Sciatic nerve (tissue), 2 donors: ENCODE data around the gene NPAS1. TPM values are rescaled to one million over a fixed set of nuclear protein-coding genes. Genes with fewer than 3 reads are reported as not detected.
"Not testable (repeated sequence)": the region's sequence is repeated elsewhere in the genome, so short reads cannot be mapped to it uniquely, and the experiment has no call there.

Source experiments
- ATAC-seq: fragments of 200-7000 bp; cut with Tn5 transposase; one replicate; pipeline ENCODE4 v1.9.1; 2020; ENCODE audit warnings: mild to moderate bottlenecking, moderate library complexity
- DNase-seq: peaks from one replicate; pipeline ENCODE4 v3.0.0-alpha.2; 2020; ENCODE audit warnings: low spot score
- intact Hi-C: fragments of 100-400 bp; cut with DNase I; formaldehyde crosslinking; loops from one replicate; pipeline ENCODE4 v1.14.2; 2022
- total RNA-seq: library from RNA; stranded (reverse); fragmentation: NEBNext Ultra II Directional; extraction: Animal tissue kit (Norgen Biotek cat#: 25700); gene quantifications from one replicate; pipeline ENCODE4 v1.2.1, GENCODE V29; 2021
- donor health status: DM: no; HTN: no; CAD: no.
- donor health status: DM: no; HTN: no; CAD: no.

Gene NPAS1
- total RNA-seq, 1 donor from 2014 or later, result 0.89 TPM

- intact Hi-C loops, result no loop called here
- ATAC-seq (no peak), DNase-seq (no peak)
Measured at GRCh38 chr19:47005873-47006272, 13.8 kb upstream of the NPAS1 start.

DNA sequence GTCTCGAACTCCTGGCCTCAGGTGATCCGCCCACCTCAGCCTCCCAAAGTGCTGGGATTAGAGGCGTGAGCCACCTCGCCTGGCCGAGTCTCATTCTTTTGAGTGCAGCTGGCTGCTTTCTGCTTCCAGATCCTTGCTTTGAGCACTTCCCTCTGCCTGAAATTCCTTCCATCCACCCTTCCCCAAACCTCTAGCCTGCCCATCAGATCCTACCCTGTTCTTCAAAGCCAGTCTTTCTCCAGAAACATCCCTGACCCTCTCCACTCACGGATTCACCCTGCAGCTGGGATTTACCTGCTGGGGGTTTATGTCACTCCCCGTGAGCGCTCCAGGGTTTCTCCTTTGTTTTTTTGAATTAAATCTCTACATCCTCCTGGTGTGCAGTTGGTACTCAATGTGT, 13.1 kb upstream of the NPAS1 start:
- DNase-seq (no peak), ATAC-seq (no peak)
- intact Hi-C loops, result no loop called here

DNA sequence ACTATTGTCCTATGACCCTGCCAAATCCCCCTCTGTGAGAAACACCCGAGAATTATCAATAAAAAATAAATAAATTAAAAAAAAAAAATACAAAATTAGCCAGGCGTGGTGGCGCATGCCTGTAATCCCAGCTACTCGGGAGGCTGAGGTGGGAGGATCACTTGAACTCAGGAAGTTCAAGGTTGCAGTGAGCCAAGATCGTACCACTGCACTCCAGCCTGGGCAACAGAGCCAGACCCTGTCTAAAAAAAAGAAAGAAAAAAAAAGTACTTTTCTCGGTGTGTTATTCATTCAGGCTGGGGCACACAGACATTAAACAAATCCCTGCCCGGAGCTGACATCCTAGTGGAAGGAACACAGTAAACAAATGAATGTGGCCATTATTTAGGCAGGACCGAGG, 9.1 kb upstream of the NPAS1 start:
- ATAC-seq, intact Hi-C loops, DNase-seq: not testable (repeated sequence)

DNA sequence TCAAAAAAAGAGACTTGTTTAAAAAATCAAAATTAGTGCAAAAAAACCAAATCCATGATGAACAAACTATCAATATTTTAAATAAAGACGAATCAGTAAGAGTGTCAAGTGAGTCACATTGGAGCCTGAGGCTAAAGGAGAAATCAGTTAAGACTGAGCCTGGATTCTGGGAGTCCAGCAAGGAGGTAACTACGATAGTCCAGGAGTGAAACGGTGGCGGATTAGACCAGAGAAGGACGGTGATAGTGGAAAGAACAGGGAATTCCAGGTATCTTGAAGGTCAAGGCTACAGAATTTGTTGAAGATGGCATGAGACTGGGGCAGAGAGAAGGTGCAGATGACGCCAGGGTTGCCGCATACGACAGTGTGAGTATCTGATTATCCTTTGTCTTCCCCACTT, 7.0 kb upstream of the NPAS1 start:
- DNase-seq, result no peak
- intact Hi-C loops, result no loop called here
- no peak for ATAC-seq

GRCh38 chr19:47013041-47013517, 6.6 kb upstream of the NPAS1 start:
- ATAC-seq, result peak; percentile 95
- peak; percentile 90 for DNase-seq
- intact Hi-C loops, result no loop called here

DNA sequence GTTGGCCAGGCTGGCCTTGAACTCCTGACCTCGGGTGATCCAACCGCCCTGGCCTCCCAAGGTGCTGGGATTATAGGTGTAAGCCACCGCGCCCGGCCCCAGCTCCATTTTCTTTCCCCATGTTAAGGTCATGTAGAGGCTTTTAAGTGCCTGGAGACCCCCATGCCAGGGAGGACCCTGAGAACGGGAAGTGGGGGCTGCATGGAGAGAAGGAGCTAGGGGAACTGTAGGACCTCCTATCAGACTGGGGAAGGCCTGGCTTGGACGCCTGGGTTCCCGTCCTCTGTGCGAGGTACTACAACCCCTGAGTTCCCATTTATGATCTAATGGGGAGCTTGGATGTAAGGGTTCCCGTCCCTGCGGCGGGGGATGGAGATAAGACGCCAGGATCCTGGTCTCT, 714 bp upstream of the NPAS1 start:
- DNase-seq (no peak), ATAC-seq (no peak)
- intact Hi-C loops, result no loop called here

DNA sequence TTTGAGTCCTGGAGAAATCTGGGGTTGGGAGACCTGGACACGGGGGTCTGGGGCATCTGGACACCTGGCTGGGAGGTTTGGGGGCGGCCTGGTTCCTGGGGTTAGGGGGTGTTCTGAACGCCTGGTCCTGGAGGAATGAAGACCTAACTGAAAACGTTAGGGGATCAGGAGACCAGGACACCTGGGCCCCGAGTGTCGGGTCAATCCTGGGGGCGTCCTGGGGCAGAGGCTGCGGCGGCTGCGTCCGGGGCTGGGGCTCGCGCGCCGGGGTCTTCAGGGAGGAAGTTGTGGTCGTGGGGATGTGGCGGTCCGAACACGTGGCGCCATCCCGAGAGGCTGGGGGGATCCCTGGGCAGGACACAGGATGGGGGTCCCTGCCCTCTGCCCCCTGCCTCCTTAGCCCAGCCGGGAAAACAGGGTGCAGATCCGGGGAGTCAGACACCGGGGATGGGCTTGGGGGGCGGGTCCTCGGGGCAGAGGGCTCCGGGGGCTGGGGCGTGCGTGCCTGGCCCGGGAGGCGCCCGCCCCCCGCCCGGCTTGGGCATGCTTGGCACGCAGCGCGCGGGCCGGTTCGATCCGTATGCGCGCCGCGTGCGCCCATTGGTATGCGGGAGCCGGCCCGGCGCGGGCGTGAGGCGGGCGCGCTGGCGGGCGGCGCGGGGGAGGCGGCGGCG, 632 bp downstream of the NPAS1 start:
- intact Hi-C loops, result no loop called here

GRCh38 chr19:47020992-47021496, 1.4 kb downstream of the NPAS1 start:
- ATAC-seq, result no peak
- intact Hi-C loops, result no loop called here

More for the DNA sequence above, 632 bp downstream of the NPAS1 start:
- no peak for ATAC-seq
- DNase-seq, result no peak

DNA sequence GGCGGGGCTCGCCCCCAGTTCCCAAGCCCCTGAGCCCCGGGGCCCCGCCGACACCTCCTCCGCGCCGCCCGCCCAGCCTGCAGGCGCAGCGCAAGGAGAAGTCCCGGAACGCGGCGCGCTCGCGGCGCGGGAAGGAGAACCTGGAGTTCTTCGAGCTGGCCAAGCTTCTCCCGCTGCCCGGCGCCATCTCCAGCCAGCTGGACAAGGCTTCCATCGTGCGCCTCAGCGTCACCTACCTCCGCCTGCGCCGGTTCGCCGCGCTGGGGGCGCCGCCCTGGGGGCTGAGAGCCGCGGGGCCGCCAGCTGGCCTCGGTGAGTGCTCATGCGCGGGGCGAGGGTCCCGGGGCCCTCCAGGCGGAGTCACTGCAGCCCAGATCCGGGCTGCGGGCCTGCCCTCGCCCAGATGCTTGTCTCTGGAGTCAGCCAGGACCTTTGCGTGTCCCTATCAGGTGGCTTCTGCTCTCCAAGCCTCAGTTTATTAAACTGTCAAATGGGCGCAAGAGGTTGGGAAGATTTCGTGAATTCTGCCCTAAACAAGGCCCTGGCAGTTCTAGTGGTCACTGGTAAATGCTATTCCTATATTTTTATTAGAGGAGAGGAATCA, 2.0 kb downstream of the NPAS1 start:
- intact Hi-C loops, result no loop called here
- DNase-seq, result no peak
- ATAC-seq, result no peak

More at GRCh38 chr19:47020992-47021496, 1.4 kb downstream of the NPAS1 start:
- DNase-seq, result no peak

- intact Hi-C loops, result no loop called here
- ATAC-seq, result no peak
- no peak for DNase-seq
Measured at GRCh38 chr19:47022140-47022536, 2.5 kb downstream of the NPAS1 start.

DNA sequence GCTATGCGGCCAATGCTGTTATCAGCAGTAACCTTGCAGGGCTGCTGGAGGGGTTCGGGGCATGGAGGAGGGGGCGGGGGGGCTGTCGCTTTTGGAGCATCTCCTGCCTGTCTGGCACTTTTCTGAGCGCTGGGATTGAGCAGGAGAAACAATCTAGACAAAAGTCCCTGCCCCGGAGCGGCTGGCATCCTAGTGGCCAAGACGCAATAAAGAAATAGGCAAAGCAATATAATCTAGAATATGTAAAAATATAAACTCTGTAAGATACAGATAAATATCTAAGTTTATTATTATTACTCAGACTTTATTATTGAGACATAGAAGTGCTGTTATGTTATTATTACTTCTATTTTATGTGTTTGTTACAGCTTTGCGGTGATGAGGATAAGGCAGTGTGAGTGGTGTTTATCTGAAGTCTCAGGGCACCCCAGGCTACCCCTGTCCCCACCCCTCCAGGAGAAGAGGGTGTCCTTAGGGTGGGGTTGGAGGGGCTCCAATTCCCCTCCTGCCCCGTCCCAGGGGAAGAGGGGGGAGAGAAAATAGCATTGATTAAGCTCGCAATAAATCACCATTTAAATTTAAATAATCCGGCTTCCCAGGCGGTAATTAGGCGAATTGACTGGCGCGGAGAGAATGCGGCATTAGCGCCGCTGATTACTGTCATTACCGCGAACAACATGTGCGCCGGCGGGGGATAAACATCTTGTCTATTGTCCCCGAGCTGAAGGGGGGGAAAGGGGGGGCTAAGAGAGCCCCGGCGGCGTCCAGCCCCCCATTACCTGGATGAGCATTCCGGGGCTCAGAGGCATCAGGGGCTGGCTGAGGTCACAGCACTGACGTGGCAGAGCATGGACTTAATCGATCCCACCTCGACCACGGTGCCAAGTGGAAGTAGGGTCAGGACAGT, 3.2 kb downstream of the NPAS1 start:
- intact Hi-C loops, result no loop called here
- peak; percentile 38 for ATAC-seq

DNA sequence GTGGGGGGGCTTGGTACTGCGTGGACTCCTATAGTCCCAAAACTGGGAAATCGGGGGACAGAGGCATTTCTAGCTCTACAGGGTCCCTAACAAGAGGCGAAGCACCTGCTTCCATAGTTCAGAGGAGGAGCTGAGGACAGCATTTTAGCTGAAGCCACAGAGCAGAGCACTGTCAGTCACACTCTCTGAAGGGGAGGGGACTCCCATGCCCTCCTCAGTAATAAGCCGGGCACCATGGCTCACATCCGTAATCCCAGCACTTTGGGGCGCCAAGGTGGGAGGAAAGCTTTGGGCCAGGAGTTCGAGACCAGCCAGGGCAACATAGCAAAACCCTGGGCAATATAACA, 3.8 kb downstream of the NPAS1 start:
- intact Hi-C loops, result no loop called here
- ATAC-seq, result no peak
- no peak for DNase-seq

More for the DNA sequence above, 3.2 kb downstream of the NPAS1 start:
- DNase-seq, result no peak

DNA sequence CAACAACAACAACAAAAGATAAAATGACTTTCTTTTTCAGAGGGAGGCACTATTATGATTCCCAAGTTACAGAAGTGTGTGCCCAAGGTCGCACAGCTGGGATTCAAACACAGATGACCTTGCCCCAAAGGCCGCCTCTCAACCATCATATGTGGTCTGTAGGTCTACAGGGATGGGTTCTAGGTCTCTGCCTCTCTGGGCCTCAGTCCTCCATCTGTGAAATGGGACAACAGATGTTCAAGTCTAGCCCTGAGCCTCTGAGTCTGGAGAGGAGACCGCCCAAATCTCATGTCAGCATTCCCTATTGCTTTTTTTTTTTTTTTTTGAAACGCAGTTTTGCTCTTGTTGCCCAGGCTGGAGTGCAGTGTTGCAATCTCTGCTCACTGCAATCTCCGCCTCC, 4.9 kb downstream of the NPAS1 start:
- ATAC-seq (no peak), DNase-seq (no peak)
- intact Hi-C loops, result no loop called here

DNA sequence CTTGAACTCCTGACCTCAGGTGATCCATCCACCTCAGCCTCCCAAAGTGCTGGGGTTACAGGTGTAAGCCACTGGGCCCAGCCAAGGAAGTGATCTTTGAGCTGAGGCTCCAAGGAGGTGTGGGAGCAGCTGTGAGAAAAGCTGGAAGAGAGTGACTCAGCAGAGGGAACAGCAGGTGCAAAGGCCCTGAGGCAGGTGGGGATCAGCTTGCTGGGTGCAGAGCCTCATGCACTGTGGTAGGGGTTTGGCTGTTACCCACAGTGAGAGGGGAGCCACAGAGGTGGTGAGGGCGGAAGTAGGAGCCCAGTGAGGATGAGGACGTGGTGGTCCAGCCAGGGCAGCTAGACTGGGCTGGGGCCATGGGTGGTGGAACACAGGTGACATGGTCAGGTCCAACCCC, 6.5 kb downstream of the NPAS1 start:
- ATAC-seq, result no peak
- intact Hi-C loops, result no loop called here
- no peak for DNase-seq

DNA sequence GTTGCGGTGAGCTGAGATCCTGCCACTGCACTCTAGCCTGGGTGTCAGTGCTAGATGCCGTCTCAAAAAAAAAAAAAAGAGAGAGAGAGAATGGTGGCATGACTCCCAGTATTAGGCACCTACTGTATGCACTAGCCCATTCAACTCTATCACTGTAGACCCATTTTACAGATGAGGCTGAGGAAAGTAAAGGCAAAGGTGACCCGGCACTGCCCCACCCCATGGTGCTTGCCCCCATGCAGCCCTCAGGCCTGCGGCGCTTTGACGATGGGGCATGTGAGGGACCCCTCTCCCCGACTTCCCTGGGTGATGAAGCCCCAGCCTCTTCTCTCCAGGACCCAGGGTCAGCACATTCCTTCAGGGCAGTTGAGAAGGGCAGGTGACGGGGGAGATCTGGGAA, 7.3 kb downstream of the NPAS1 start:
- intact Hi-C loops, result no loop called here
- no peak for DNase-seq
- no peak for ATAC-seq

DNA sequence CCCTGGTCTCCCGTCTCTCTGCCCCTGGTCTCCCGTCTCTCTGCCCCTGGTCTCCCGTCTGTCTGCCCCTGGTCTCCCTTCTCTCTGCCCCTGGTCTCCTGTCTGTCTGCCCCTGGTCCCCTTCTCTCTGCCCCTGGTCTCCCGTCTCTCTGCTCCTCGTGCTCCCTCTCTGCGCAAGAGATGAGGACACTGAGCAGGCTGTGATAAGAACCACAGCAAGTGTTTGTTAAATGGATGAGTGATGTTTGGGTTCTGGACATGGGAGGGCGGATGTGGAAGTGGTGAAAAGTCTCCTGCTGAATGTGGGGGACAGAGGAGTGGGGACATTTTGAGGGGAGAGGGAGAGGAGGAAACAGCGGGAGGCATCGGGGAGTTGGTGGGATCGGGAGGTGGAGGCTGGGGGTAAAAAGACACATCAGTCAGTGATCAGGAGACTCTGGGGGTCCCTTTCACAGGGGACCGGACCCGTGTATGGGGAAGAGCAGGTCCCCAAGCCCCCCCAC, 8.0 kb downstream of the NPAS1 start:
- intact Hi-C loops, result no loop called here
- ATAC-seq, result no peak
- no peak for DNase-seq

DNA sequence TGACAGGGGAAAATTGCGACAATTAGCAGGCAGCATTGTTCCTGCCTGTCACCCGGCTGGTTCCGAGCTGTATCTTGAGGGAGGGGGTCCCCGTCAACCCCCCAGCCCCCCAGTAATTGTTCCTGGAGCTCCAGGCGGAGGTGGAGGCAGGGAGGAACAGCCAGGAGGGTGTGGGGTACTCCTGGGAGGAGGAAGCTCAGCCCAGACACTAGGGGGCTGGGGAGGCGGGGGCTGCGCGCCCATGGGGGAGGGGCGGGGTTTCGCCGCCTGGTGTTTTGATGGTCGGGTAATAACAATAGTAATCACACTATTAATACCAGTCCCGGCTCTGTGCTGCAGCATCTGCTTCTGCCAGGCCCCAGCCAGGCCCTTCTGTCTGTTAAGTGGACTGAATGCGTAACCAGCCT, 8.6 kb downstream of the NPAS1 start:
- intact Hi-C loops, result no loop called here
- no peak for ATAC-seq

GRCh38 chr19:47032171-47032811, 12.7 kb downstream of the NPAS1 start:
- intact Hi-C loops, result loop anchor here (10.0 kb wide), 1 partner anchor 93 kb away; no protein-coding TSS in a partner anchor
- DNase-seq (no peak), ATAC-seq (no peak)

More for the DNA sequence above, 8.6 kb downstream of the NPAS1 start:
- DNase-seq, result no peak
